Cerebellar nuclear complex (tissue), 1 donor: Measurements from ENCODE around the gene TENM4.
"Not testable (repeated sequence)": the region's sequence is repeated elsewhere in the genome, so short reads cannot be mapped to it uniquely, and the experiment has no call there.

ENCODE experiments used
- DNase-seq, 2 experiments: peaks; one replicate each; lab custom pipeline; 2025; lab: John Stamatoyannopoulos, UW

Gene TENM4

GRCh38 chr11:78902771-78903507 lies 537.9 kb downstream of the TENM4 start:
- no peak for DNase-seq

- no peak for DNase-seq
Observed at GRCh38 chr11:78901831-78902230, 539.0 kb downstream of the TENM4 start.

- DNase-seq: no peak
Observed at GRCh38 chr11:78898266-78898775, 542.5 kb downstream of the TENM4 start.

GRCh38 chr11:78893996-78894395 lies 546.8 kb downstream of the TENM4 start:
- no peak for DNase-seq

- DNase-seq: no peak
Observed at GRCh38 chr11:78889698-78890097, 551.1 kb downstream of the TENM4 start.

- DNase-seq: no peak
Observed at GRCh38 chr11:78886616-78887015, 554.2 kb downstream of the TENM4 start.

- DNase-seq: no peak
Observed at GRCh38 chr11:78884761-78885160, 556.1 kb downstream of the TENM4 start.

GRCh38 chr11:78883506-78883905 lies 557.3 kb downstream of the TENM4 start:
- no peak for DNase-seq

- DNase-seq: not testable (repeated sequence)
Observed at GRCh38 chr11:78879094-78879980, 561.5 kb downstream of the TENM4 start.

- no peak for DNase-seq
Observed at GRCh38 chr11:78878631-78879030, 562.2 kb downstream of the TENM4 start.

- DNase-seq: no peak
Observed at GRCh38 chr11:78876676-78877075, 564.2 kb downstream of the TENM4 start.

- DNase-seq: no peak
Observed at GRCh38 chr11:78870655-78871054, 570.2 kb downstream of the TENM4 start.

- no peak for DNase-seq
Observed at GRCh38 chr11:78869293-78869692, 571.5 kb downstream of the TENM4 start.

- DNase-seq: no peak
Observed at GRCh38 chr11:78868563-78868962, 572.3 kb downstream of the TENM4 start.

GRCh38 chr11:78860720-78861422 lies 580.0 kb downstream of the TENM4 start:
- DNase-seq: no peak

- no peak for DNase-seq
Observed at GRCh38 chr11:78857688-78858087, 583.1 kb downstream of the TENM4 start.

- no peak for DNase-seq
Observed at GRCh38 chr11:78856211-78856610, 584.6 kb downstream of the TENM4 start.

- no peak for DNase-seq
Observed at GRCh38 chr11:78855116-78855515, 585.7 kb downstream of the TENM4 start.

- no peak for DNase-seq
Observed at GRCh38 chr11:78853521-78853920, 587.3 kb downstream of the TENM4 start.

GRCh38 chr11:78851878-78852586 lies 588.8 kb downstream of the TENM4 start:
- DNase-seq: no peak

GRCh38 chr11:78850078-78850477 lies 590.8 kb downstream of the TENM4 start:
- DNase-seq: no peak

- DNase-seq: no peak
Observed at GRCh38 chr11:78846269-78846668, 594.6 kb downstream of the TENM4 start.
